GM23338 (cell line): ENCODE results near the gene KLHL40. TPM values are rescaled to one million over a fixed set of nuclear protein-coding genes. Genes with fewer than 3 reads are reported as not detected.

Source experiments
- ATAC-seq: fragments of 200-7000 bp; cut with Tn5 transposase; 3 replicates; pipeline ENCODE4 v1.9.1; 2020
- DNase-seq: peaks from one replicate; pipeline ENCODE4 v3.0.0-alpha.2; 2015; ENCODE audit warnings: low spot score
- H2AFZ ChIP-seq: fragments of 200-600 bp; sonication (generic); 2 replicates; pipeline ENCODE4 v1.8.0; 2016; ENCODE audit warnings: antibody characterized with exemption, mild to moderate bottlenecking, moderate library complexity
- H3F3A ChIP-seq: fragments of 200-600 bp; sonication (generic); replicated peaks from 2 replicates; pipeline ENCODE4 v1.8.0; 2017; ENCODE audit warnings: antibody characterized with exemption, mixed run types, low read depth
- H3K27ac ChIP-seq: fragments of 200-600 bp; sonication (generic); 2 replicates; pipeline ENCODE4 v1.6.1; 2016; ENCODE audit warnings: low read depth
- H3K27me3 ChIP-seq: fragments of 200-600 bp; sonication (generic); 2 replicates; pipeline ENCODE4 v1.8.0; 2016; ENCODE audit warnings: mild to moderate bottlenecking, mixed run types, moderate library complexity; ENCODE audit not compliant: insufficient read depth
- H3K36me3 ChIP-seq: fragments of 200-600 bp; sonication (generic); 2 replicates; pipeline ENCODE4 v1.8.0; 2016; ENCODE audit warnings: mild to moderate bottlenecking; ENCODE audit not compliant: insufficient read depth
- H3K4me1 ChIP-seq: fragments of 200-600 bp; sonication (generic); 2 replicates; pipeline ENCODE4 v1.8.0; 2016; ENCODE audit warnings: mild to moderate bottlenecking, moderate library complexity; ENCODE audit not compliant: insufficient read depth
- H3K4me2 ChIP-seq: fragments of 200-600 bp; sonication (generic); 2 replicates; pipeline ENCODE4 v1.7.1; 2017; ENCODE audit warnings: mixed run types
- H3K4me3 ChIP-seq: fragments of 200-600 bp; sonication (generic); 2 replicates; pipeline ENCODE4 v1.6.1; 2016; ENCODE audit warnings: mixed run types
- H3K79me2 ChIP-seq: fragments of 200-600 bp; sonication (generic); replicated peaks from 2 replicates; pipeline ENCODE4 v1.8.0; 2017; ENCODE audit warnings: mild to moderate bottlenecking; ENCODE audit not compliant: insufficient read depth
- H3K9me2 ChIP-seq: fragments of 200-600 bp; sonication (generic); 2 replicates; pipeline ENCODE4 v1.8.0; 2017; ENCODE audit not compliant: insufficient read depth
- H4K20me1 ChIP-seq: fragments of 200-600 bp; sonication (generic); replicated peaks from 2 replicates; pipeline ENCODE4 v1.8.0; 2017; ENCODE audit warnings: mild to moderate bottlenecking; ENCODE audit not compliant: insufficient read depth
- H3K27ac Mint-ChIP-seq: 2 replicates; pipeline ENCODE4 v1.8.0; 2020; ENCODE audit warnings: inconsistent platforms, mild to moderate bottlenecking, moderate library complexity, mixed read lengths
- H3K27me3 Mint-ChIP-seq: 3 replicates; pipeline ENCODE4 v1.8.0; 2022; ENCODE audit warnings: low read depth, mild to moderate bottlenecking, moderate library complexity, mixed read lengths, inconsistent platforms; ENCODE audit not compliant: insufficient read depth, poor library complexity
- H3K36me3 Mint-ChIP-seq: 3 replicates; pipeline ENCODE4 v1.8.0; 2021; ENCODE audit warnings: low read depth, mild to moderate bottlenecking, inconsistent platforms, moderate library complexity, mixed read lengths
- H3K4me1 Mint-ChIP-seq: 3 replicates; pipeline ENCODE4 v1.8.0; 2020; ENCODE audit warnings: mild to moderate bottlenecking, inconsistent platforms, mixed read lengths
- H3K4me3 Mint-ChIP-seq: 3 replicates; pipeline ENCODE4 v1.8.0; 2021; ENCODE audit warnings: moderate library complexity, mild to moderate bottlenecking, inconsistent platforms, mixed read lengths
- H3K9me3 Mint-ChIP-seq: 3 replicates; pipeline ENCODE4 v1.8.0; 2020; ENCODE audit warnings: moderate library complexity, mild to moderate bottlenecking, inconsistent platforms, mixed read lengths
- CREB1 ChIP-seq: fragments of 250-450 bp; sonication (Bioruptor Pico); IDR thresholded peaks from 2 replicates; pipeline ENCODE4 v1.5.0; 2020; ENCODE audit warnings: low read depth, mild to moderate bottlenecking, moderate library complexity
- CTCF ChIP-seq, 2 experiments: fragments of 200-600 bp in 1 of 2; sonication (generic) in 1 of 2; conservative IDR thresholded peaks; 2 replicates each; pipeline versions ENCODE4 v1.5.1 to v1.6.1; 2016 to 2017; ENCODE audit warnings: antibody characterized with exemption in 2 of 2, low read depth in 2 of 2, mild to moderate bottlenecking in 2 of 2, moderate library complexity in 1 of 2
- ETS1 ChIP-seq: IDR thresholded peaks from 2 replicates; pipeline ENCODE4 v1.6.1; 2016; ENCODE audit warnings: antibody characterized with exemption
- EZH2 ChIP-seq: fragments of 200-600 bp; sonication (generic); IDR thresholded peaks from one replicate; pipeline ENCODE4 v1.8.0; 2017; ENCODE audit warnings: antibody characterized with exemption, mild to moderate bottlenecking, low read depth; ENCODE audit not compliant: unreplicated experiment
- EZH2phosphoT487 ChIP-seq: fragments of 200-600 bp; sonication (generic); IDR thresholded peaks from one replicate; pipeline ENCODE4 v1.8.1; 2018; ENCODE audit warnings: antibody characterized with exemption; ENCODE audit not compliant: unreplicated experiment
- JUNB ChIP-seq: IDR thresholded peaks from one replicate; pipeline ENCODE4 v1.6.1; 2016; ENCODE audit warnings: antibody characterized with exemption; ENCODE audit not compliant: unreplicated experiment
- NANOG ChIP-seq: IDR thresholded peaks from 2 replicates; pipeline ENCODE4 v1.6.1; 2016; ENCODE audit warnings: antibody characterized with exemption, borderline replicate concordance
- POLR2AphosphoS5 ChIP-seq: IDR thresholded peaks from 2 replicates; pipeline ENCODE4 v1.6.1; 2016; ENCODE audit warnings: antibody characterized with exemption, low read depth
- REST ChIP-seq: IDR thresholded peaks from one replicate; pipeline ENCODE4 v1.6.1; 2018; ENCODE audit warnings: antibody characterized with exemption; ENCODE audit not compliant: unreplicated experiment
- STAT1 ChIP-seq: IDR thresholded peaks from one replicate; pipeline ENCODE4 v1.6.1; 2016; ENCODE audit warnings: antibody characterized with exemption; ENCODE audit not compliant: unreplicated experiment
- ZNF331 ChIP-seq: fragments of 250-450 bp; sonication (Bioruptor Pico); IDR thresholded peaks from 2 replicates; pipeline ENCODE4 v1.5.0; 2020; ENCODE audit warnings: low read depth, mild to moderate bottlenecking, moderate library complexity
- ZNF462 ChIP-seq: fragments of 250-450 bp; sonication (Bioruptor Pico); IDR thresholded peaks from 2 replicates; pipeline ENCODE4 v1.5.0; 2020; ENCODE audit warnings: mild to moderate bottlenecking, moderate library complexity
- polyA plus RNA-seq: library from polyadenylated mRNA; unstranded; fragments of >200 nt; fragmentation: Nextera tagmentation; extraction: Ambion mirVana; gene quantifications from 2 replicates; pipeline ENCODE4 v1.2.1, GENCODE V29; 2016
- total RNA-seq: library from RNA; depleted of rRNA; stranded (reverse); fragments of >200 nt; shearing (Covaris generic); gene quantifications from 2 replicates; pipeline ENCODE4 v1.2.3, GENCODE V29; 2014

The KLHL40 gene
- total and polyA plus RNA-seq, 2 experiments from 2014 or later = not detected

GRCh38 chr3:42705058-42705767 is 19.9 kb downstream of the KLHL40 start (continued):
- TF ChIP-seq ZNF462 = no peak

- Mint-ChIP-seq H3K36me3 (no peaks in the 10 kb centered on the region), H3K27me3 (peaks cover 11% of the 10 kb centered on the region), H3K27ac (no peak overlapping the region), H3K4me3 (no peak overlapping the region), H3K4me1 (peaks cover 7% of the 10 kb centered on the region), H3K9me3 (no peaks in the 10 kb centered on the region)
- Histone ChIP-seq H3K4me2 (no peak overlapping the region), H3K9me2 (no peaks in the 10 kb centered on the region), H3K36me3 (no peaks in the 10 kb centered on the region), H4K20me1 (no peaks in the 10 kb centered on the region), H3K27ac (no peak overlapping the region), H3K27me3 (no peaks in the 10 kb centered on the region), H3K79me2 (no peaks in the 10 kb centered on the region), H3K4me1 (no peaks in the 10 kb centered on the region), H3K4me3 (no peak overlapping the region), H2AFZ (no peak overlapping the region), H3F3A (no peaks in the 10 kb centered on the region)
- ATAC-seq = no peak
- no peak for DNase-seq
- TF ChIP-seq POLR2AphosphoS5 (no peak), REST (no peak), JUNB (no peak), CTCF (conservative IDR thresholded peaks at IDR 0.05; ENCODE audit: low read depth in 2 of 2) (no peak), STAT1 (no peak), NANOG (no peak), EZH2phosphoT487 (no peak), CREB1 (CRISPR knock-in tag) (no peak), EZH2 (no peak), ETS1 (no peak), ZNF331 (CRISPR knock-in tag) (no peak)
Observed at GRCh38 chr3:42705962-42706585, 20.7 kb downstream of the KLHL40 start.
